ENCODE data around the gene GNB1.
"Not testable (repeated sequence)": the region's sequence is repeated elsewhere in the genome, so short reads cannot be mapped to it uniquely, and the experiment has no call there.

- TF ChIP-seq CTCF (IDR thresholded peaks at IDR 0.05; ENCODE audit: insufficient read depth, low read length, poor library complexity, severe bottlenecking); EZH2phosphoT487 (conservative IDR thresholded peaks at IDR 0.05; ENCODE audit: low read length): not testable (repeated sequence)
Measured at GRCh38 chr1:1738799-1739337, 152.0 kb downstream of the GNB1 start.

Data from SU-DHL-6 (cell line).